GM12878 (cell line): ENCODE results near the gene FCN2. TPM values are rescaled to one million over a fixed set of nuclear protein-coding genes. Genes with fewer than 3 reads are reported as not detected.

ENCODE experiments used
- ATAC-seq: fragments of 200-7000 bp; cut with Tn5 transposase; 3 replicates; pipeline ENCODE4 v1.9.1; 2020; ENCODE audit warnings: mild to moderate bottlenecking, moderate library complexity
- BruUV-seq: library from RNA; stranded (reverse); fragments of 400-500 nt; replicated peaks from 2 replicates; lab custom pipeline; 2021; lab: Mats Ljungman, UMichigan
- CTCF ChIA-PET: fragments of 300-600 bp; sonication (Branson Sonifier 250); formaldehyde crosslinking; extraction: SDS; loops from one replicate; lab custom pipeline; 2021; ENCODE audit warnings: inconsistent platforms; lab: Yijun Ruan, JAX
- POLR2A ChIA-PET: fragments of 350-600 bp; formaldehyde crosslinking; extraction: SDS; loops from one replicate; lab custom pipeline; 2021; ENCODE audit warnings: inconsistent platforms; lab: Charles Lee
- RAD21 ChIA-PET: fragments of 300-600 bp; sonication (Branson Sonifier 250); formaldehyde crosslinking; loops from one replicate; lab custom pipeline; 2023; ENCODE audit warnings: antibody characterized with exemption; ENCODE audit not compliant: unreplicated experiment; lab: Charles Lee
- SMC1A ChIA-PET: fragments of 300-600 bp; sonication (Branson Sonifier 250); formaldehyde crosslinking; loops from one replicate; lab custom pipeline; 2023; ENCODE audit not compliant: unreplicated experiment, uncharacterized antibody; lab: Charles Lee
- DNase-seq: peaks from one replicate; pipeline ENCODE4 v3.0.0-alpha.2; 2011; ENCODE audit warnings: low read depth, low spot score
- FAIRE-seq: peaks from 3 replicates; lab custom pipeline; 2011; peaks lifted over from hg19 to GRCh38; lab: Jason Lieb, UNC
- H2AFZ ChIP-seq: 2 replicates; pipeline ENCODE4 v1.6.0; 2011; ENCODE audit warnings: low read depth, low read length, control low read depth; ENCODE audit not compliant: control insufficient read depth
- H3K27ac ChIP-seq: 2 replicates; pipeline ENCODE4 v1.5.1; 2011; ENCODE audit warnings: control low read depth; ENCODE audit not compliant: control insufficient read depth, insufficient read depth
- H3K27me3 ChIP-seq, 2 experiments: replicated peaks in 1 of 2; 2 replicates each; pipeline versions ENCODE4 v1.6.0 to v1.6.1; 2011; ENCODE audit warnings: low read length in 1 of 2; ENCODE audit not compliant: control insufficient read depth in 2 of 2, insufficient read depth in 2 of 2
- H3K36me3 ChIP-seq, 2 experiments: 2 replicates each; pipeline ENCODE4 v1.5.1; 2011; ENCODE audit warnings: low read length in 1 of 2; ENCODE audit not compliant: control insufficient read depth in 2 of 2, insufficient read depth in 2 of 2
- H3K4me1 ChIP-seq: 2 replicates; pipeline ENCODE4 v1.6.1; 2011; ENCODE audit warnings: mild to moderate bottlenecking, low read length, moderate library complexity, mixed read lengths; ENCODE audit not compliant: control insufficient read depth, insufficient read depth
- H3K4me2 ChIP-seq: 2 replicates; pipeline ENCODE4 v1.6.0; 2011; ENCODE audit warnings: control low read depth; ENCODE audit not compliant: control insufficient read depth, insufficient read depth
- H3K4me3 ChIP-seq: fragments of 200-600 bp; sonication (generic); 2 replicates; pipeline ENCODE4 v1.5.1; 2016
- H3K79me2 ChIP-seq: 2 replicates; pipeline ENCODE4 v1.6.0; 2011; ENCODE audit warnings: low read length; ENCODE audit not compliant: control insufficient read depth, insufficient read depth
- H3K9ac ChIP-seq: 2 replicates; pipeline ENCODE4 v1.8.0; 2011; ENCODE audit warnings: low read length, control low read depth, mixed read lengths; ENCODE audit not compliant: control insufficient read depth, insufficient read depth
- H3K9me3 ChIP-seq: replicated peaks from 3 replicates; pipeline ENCODE4 v1.5.1; 2011; ENCODE audit warnings: mild to moderate bottlenecking, low read length; ENCODE audit not compliant: control insufficient read depth, insufficient read depth
- H4K20me1 ChIP-seq: 2 replicates; pipeline ENCODE4 v1.6.0; 2011; ENCODE audit not compliant: control insufficient read depth, insufficient read depth
- KLF5 ChIP-seq: fragments of 450-650 bp; IDR thresholded peaks from 2 replicates; pipeline ENCODE4 v1.6.1; 2014; ENCODE audit warnings: mild to moderate bottlenecking; ENCODE audit not compliant: partially characterized antibody
- MXI1 ChIP-seq: fragments of 150-350 bp; IDR thresholded peaks from 2 replicates; pipeline ENCODE4 v1.6.1; 2011; ENCODE audit warnings: low read depth, mild to moderate bottlenecking, inconsistent platforms, low read length, improper control_type of control experiment
- MYB ChIP-seq: fragments of 150-350 bp; IDR thresholded peaks from 2 replicates; pipeline ENCODE4 v1.6.1; 2014; ENCODE audit warnings: mild to moderate bottlenecking, low read depth, low read length, borderline replicate concordance
- SIX5 ChIP-seq: IDR thresholded peaks from 2 replicates; pipeline ENCODE4 v1.6.1; 2011; ENCODE audit warnings: mild to moderate bottlenecking, low read depth, low read length, moderate library complexity; ENCODE audit not compliant: severe bottlenecking
- SMAD5 ChIP-seq: IDR thresholded peaks from 2 replicates; pipeline ENCODE4 v1.6.1; 2016; ENCODE audit warnings: antibody characterized with exemption, low read depth
- SUPT20H ChIP-seq: IDR thresholded peaks from 2 replicates; pipeline ENCODE4 v1.6.1; 2011; ENCODE audit warnings: low read depth, mild to moderate bottlenecking, low read length, moderate library complexity, borderline replicate concordance; ENCODE audit not compliant: control insufficient read depth
- WGBS: methylation state at CpG from one replicate; pipeline ENCODE4 v1.1.6; 2016; ENCODE audit warnings: low lambda C conversion rate; ENCODE audit not compliant: insufficient replicate concordance, insufficient coverage; ENCODE audit errors: missing lambda C conversion rate; 5-methylcytosine and 5-hydroxymethylcytosine counted together
- in situ Hi-C: fragments of 300-500 bp; cut with MboI; formaldehyde crosslinking; loops from 9 replicates; pipeline ENCODE4 v1.14.3; 2018; ENCODE audit warnings: mixed read lengths
- intact Hi-C: fragments of 100-400 bp; cut with micrococcal nuclease; formaldehyde crosslinking; loops from one replicate; pipeline ENCODE4 v1.14.2; 2022; ENCODE audit not compliant: unreplicated experiment
- polyA plus RNA-seq, 11 experiments: library from polyadenylated mRNA; depleted of rRNA in 4 of 11; unstranded in 6 of 11; stranded (reverse) in 5 of 11; fragments of >200 nt; fragmentation: Nextera tagmentation in 4 of 11; fragmentation: Illumina TruSeq in 1 of 11; extraction: Ambion mirVana in 4 of 11; extraction: Trizol in 1 of 11; gene quantifications; 1 replicate in 1 of 11; 2 replicates in 10 of 11; pipeline versions ENCODE4 v1.2.1 to v1.2.3, GENCODE V29; 2011 to 2016; ENCODE audit warnings: inconsistent platforms in 2 of 11, missing spikeins in 2 of 11, low read depth in 1 of 11
- total RNA-seq, 4 experiments: library from RNA; depleted of rRNA in 3 of 4; stranded (reverse); fragments of >200 nt in 3 of 4; fragmentation: Illumina TruSeq in 1 of 4; extraction: Trizol in 1 of 4; gene quantifications; 2 replicates each; pipeline versions ENCODE4 v1.2.1 to v1.2.3, GENCODE V29; 2013 to 2021
- TF ChIP-seq, protein P1 (sequence below): fragments of 450-650 bp; IDR thresholded peaks from 2 replicates; pipeline ENCODE4 v1.6.1; 2017; ENCODE audit warnings: borderline replicate concordance
- TF ChIP-seq, protein P2 (sequence below): fragments of 450-650 bp; IDR thresholded peaks from 2 replicates; pipeline ENCODE4 v1.6.1; 2016; ENCODE audit warnings: mild to moderate bottlenecking

The FCN2 gene
- total and polyA plus RNA-seq, 10 of the 15 experiments (the other 5 are each of a cell fraction or from before 2014, with no cell fraction given): not detected

DNA sequence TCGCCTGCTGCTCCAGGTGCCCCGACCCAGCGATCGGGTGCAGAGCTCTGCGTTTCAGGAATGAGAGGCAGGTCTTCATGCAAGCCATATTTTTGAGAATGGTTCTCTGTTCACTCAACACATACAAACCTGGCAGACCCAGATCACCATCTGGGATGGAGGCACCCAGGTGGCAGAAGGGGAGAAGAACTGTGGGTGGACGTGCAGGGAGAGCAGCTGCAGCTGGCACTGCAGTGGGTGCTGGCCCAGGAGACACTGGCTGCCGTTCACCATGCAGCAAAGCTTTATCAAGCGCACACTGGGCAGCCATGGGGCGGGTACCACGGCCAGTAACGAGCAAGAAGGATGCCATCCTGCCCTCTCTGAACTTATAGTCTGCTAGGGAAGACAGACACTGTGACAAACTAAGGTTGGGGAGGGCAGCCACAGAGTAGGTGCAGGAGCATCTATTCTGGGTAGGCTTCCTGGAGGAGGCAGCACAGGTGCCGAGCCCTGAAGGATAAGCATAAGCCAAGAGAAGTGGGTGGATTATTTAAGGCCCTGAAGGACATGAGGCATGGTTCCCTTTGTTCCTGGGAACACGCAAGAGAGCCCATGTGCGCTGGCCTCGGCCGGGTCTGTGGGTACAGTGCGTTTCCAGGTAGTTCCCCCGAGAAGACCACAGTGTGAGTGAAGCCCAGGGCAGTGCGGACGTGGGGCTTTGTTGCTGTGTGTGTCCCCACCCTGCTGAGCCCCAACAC lies 46.2 kb upstream of the FCN2 start (continued):
- TF ChIP-seq SIX5 (no peak), MYB (no peak), MXI1 (no peak), SUPT20H (no peak), SMAD5 (no peak), KLF5 (no peak)
- TF ChIP-seq, protein P1, sequence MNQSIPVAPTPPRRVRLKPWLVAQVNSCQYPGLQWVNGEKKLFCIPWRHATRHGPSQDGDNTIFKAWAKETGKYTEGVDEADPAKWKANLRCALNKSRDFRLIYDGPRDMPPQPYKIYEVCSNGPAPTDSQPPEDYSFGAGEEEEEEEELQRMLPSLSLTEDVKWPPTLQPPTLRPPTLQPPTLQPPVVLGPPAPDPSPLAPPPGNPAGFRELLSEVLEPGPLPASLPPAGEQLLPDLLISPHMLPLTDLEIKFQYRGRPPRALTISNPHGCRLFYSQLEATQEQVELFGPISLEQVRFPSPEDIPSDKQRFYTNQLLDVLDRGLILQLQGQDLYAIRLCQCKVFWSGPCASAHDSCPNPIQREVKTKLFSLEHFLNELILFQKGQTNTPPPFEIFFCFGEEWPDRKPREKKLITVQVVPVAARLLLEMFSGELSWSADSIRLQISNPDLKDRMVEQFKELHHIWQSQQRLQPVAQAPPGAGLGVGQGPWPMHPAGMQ: no peak
- TF ChIP-seq, protein P2, sequence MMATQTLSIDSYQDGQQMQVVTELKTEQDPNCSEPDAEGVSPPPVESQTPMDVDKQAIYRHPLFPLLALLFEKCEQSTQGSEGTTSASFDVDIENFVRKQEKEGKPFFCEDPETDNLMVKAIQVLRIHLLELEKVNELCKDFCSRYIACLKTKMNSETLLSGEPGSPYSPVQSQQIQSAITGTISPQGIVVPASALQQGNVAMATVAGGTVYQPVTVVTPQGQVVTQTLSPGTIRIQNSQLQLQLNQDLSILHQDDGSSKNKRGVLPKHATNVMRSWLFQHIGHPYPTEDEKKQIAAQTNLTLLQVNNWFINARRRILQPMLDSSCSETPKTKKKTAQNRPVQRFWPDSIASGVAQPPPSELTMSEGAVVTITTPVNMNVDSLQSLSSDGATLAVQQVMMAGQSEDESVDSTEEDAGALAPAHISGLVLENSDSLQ: no peak

DNA sequence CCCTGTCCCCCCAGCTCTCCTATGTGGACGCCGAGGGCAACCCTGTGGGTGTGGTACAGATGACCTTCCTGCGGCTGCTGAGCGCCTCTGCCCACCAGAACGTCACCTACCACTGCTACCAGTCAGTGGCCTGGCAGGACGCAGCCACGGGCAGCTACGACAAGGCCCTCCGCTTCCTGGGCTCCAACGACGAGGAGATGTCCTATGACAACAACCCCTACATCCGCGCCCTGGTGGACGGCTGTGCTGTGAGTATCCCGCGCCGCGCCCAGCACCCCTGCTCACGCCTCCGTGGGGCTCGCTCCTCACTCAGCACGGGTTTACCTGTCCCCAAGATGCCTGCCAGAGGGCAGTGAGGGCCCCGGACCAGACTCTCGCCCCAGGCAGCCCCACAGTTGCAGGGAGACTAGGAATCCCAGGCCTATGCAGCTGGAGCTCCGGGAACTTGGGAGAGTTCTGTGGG lies 45.6 kb upstream of the FCN2 start:
- no peak overlapping the region for H3K4me3 ChIP-seq
- FAIRE-seq (no peak), DNase-seq (no peak)
- no peaks in the 10 kb centered on the region for H3K4me1 ChIP-seq
- ChIA-PET RAD21 (no interaction called here), SMC1A (no interaction called here), POLR2A (no interaction called here)
- intact Hi-C loops (no loop called here), in situ Hi-C loops (no loop called here)
- H3K79me2 ChIP-seq: no peaks in the 10 kb centered on the region
- BruUV-seq: no TSS peak
- H3K9me3 ChIP-seq: no peaks in the 10 kb centered on the region
- H3K27me3 ChIP-seq: no peaks in the 10 kb centered on the region; a peak in 1 of 4 replicates
- no peaks in the 10 kb centered on the region for H4K20me1 ChIP-seq
- no peaks in the 10 kb centered on the region for H3K36me3 ChIP-seq
- no peak overlapping the region for H3K27ac ChIP-seq
- H3K4me2 ChIP-seq: no peak overlapping the region
- no peak overlapping the region for H2AFZ ChIP-seq
- TF ChIP-seq, protein P1: no peak
- TF ChIP-seq, all 136 proteins: peak for 0
- CTCF ChIA-PET: no interaction called here
- 43% methylated on average over 25 of the region's 25 CpGs for WGBS
- H3K9ac ChIP-seq: no peak overlapping the region
- ATAC-seq: no peak
